Caco-2 (cell line): ENCODE data around the gene TRNP1. TPM values are rescaled to one million over a fixed set of nuclear protein-coding genes. Genes with fewer than 3 reads are reported as not detected.

ENCODE experiments used
- BruUV-seq: library from RNA; stranded (reverse); fragments of 400-500 nt; replicated peaks from 2 replicates; lab custom pipeline; 2021; lab: Mats Ljungman, UMichigan
- CTCF ChIA-PET: fragments of 300-600 bp; sonication (Branson Sonifier 250); formaldehyde crosslinking; loops from one replicate; lab custom pipeline; 2022; ENCODE audit warnings: antibody characterized with exemption; lab: Charles Lee
- POLR2A ChIA-PET: fragments of 300-600 bp; sonication (Branson Sonifier 250); formaldehyde crosslinking; loops from one replicate; lab custom pipeline; 2022; ENCODE audit warnings: antibody characterized with exemption; lab: Charles Lee
- DNase-seq, 2 experiments: peaks; one replicate each; pipeline versions ENCODE4 v3.0.0 to v3.0.0-alpha.2; 2020 to 2022
- H3K27me3 ChIP-seq: replicated peaks from 2 replicates; pipeline ENCODE4 v1.6.0; 2011; ENCODE audit warnings: low read length; ENCODE audit not compliant: control insufficient read depth, insufficient read depth
- H3K36me3 ChIP-seq: 2 replicates; pipeline ENCODE4 v1.5.1; 2011; ENCODE audit warnings: low read length; ENCODE audit not compliant: control insufficient read depth, insufficient read depth
- H3K4me1 ChIP-seq: fragments of 250-450 bp; sonication (Bioruptor Pico); 2 replicates; pipeline ENCODE4 v1.5.1; 2020; ENCODE audit warnings: mild to moderate bottlenecking
- H3K4me3 ChIP-seq: 2 replicates; pipeline ENCODE4 v1.5.1; 2011; ENCODE audit warnings: low read depth, mild to moderate bottlenecking, control low read depth, low read length
- H3K9me3 ChIP-seq: fragments of 250-450 bp; sonication (Bioruptor Pico); 2 replicates; pipeline ENCODE4 v1.5.1; 2020; ENCODE audit warnings: mild to moderate bottlenecking, moderate library complexity
- H3K27ac Mint-ChIP-seq: one replicate; pipeline ENCODE4 v1.8.0; 2022; ENCODE audit warnings: mixed read lengths; ENCODE audit not compliant: unreplicated experiment
- H3K27me3 Mint-ChIP-seq: one replicate; pipeline ENCODE4 v1.8.0; 2022; ENCODE audit warnings: mixed read lengths; ENCODE audit not compliant: insufficient read depth, unreplicated experiment
- H3K36me3 Mint-ChIP-seq: one replicate; pipeline ENCODE4 v1.8.0; 2022; ENCODE audit warnings: mild to moderate bottlenecking, mixed read lengths; ENCODE audit not compliant: insufficient read depth, unreplicated experiment
- H3K4me1 Mint-ChIP-seq: one replicate; pipeline ENCODE4 v1.8.0; 2022; ENCODE audit warnings: low read depth, mixed read lengths; ENCODE audit not compliant: unreplicated experiment
- H3K4me3 Mint-ChIP-seq: one replicate; pipeline ENCODE4 v1.8.0; 2022; ENCODE audit warnings: mild to moderate bottlenecking, moderate library complexity, mixed read lengths; ENCODE audit not compliant: unreplicated experiment
- H3K9me3 Mint-ChIP-seq: one replicate; pipeline ENCODE4 v1.8.0; 2022; ENCODE audit warnings: mixed read lengths; ENCODE audit not compliant: unreplicated experiment
- intact Hi-C: fragments of 100-400 bp; cut with micrococcal nuclease; formaldehyde crosslinking; loops from one replicate; pipeline ENCODE4 v1.10.0; 2022; ENCODE audit not compliant: unreplicated experiment
- total RNA-seq: library from RNA; stranded (reverse); gene quantifications from 2 replicates; pipeline ENCODE4 v1.2.3, GENCODE V29; 2022
- TF ChIP-seq, protein P1 (sequence below), 2 experiments: fragments of 200-600 bp in 1 of 2; IDR thresholded peaks; 1 replicate in 1 of 2; 2 replicates in 1 of 2; pipeline versions ENCODE4 v1.5.1 to v1.8.0; 2011 to 2022; ENCODE audit warnings: antibody characterized with exemption in 1 of 2, control low read depth in 1 of 2, inconsistent platforms in 1 of 2, low read depth in 1 of 2, low read length in 1 of 2, mild to moderate bottlenecking in 1 of 2, moderate library complexity in 1 of 2; ENCODE audit not compliant: insufficient read depth in 1 of 2, severe bottlenecking in 1 of 2, unreplicated experiment in 1 of 2

The TRNP1 gene
- total RNA-seq, 1 experiment from 2014 or later: 23.6 TPM

DNA sequence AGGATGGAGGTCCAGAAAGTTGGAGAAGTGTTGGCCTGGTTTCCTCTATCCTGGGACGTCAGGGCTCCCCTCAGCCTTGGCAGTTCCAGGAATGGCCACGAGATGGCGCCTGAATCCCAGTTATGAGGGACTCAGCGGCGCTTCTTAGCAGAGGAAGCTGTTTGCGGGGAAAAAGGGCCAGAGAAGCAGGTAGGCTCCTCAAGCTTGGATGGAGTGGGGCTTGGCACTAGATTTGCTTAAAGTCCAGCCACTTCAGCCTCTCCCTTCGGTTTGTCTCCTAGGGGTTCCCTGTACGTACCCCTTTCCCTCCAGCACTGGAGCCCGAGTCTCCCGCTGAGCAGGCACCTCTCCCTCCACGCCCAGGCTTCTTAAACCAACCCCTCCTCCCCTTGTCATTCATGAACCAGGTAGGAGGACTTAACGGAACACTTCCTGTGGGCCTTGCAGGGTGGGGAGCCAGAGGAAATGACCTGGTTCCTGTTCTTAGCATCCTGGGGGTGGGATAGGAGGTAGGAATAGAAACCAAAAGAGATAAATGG is 51.2 kb downstream of the TRNP1 start:
- intact Hi-C loops: loop anchor here (1.0 to 2.0 kb wide), 4 partner anchors 47 to 240 kb away; no protein-coding TSS in a partner anchor
- no peak overlapping the region for H3K4me3 Mint-ChIP-seq
- no peak overlapping the region for H3K27ac Mint-ChIP-seq

DNA sequence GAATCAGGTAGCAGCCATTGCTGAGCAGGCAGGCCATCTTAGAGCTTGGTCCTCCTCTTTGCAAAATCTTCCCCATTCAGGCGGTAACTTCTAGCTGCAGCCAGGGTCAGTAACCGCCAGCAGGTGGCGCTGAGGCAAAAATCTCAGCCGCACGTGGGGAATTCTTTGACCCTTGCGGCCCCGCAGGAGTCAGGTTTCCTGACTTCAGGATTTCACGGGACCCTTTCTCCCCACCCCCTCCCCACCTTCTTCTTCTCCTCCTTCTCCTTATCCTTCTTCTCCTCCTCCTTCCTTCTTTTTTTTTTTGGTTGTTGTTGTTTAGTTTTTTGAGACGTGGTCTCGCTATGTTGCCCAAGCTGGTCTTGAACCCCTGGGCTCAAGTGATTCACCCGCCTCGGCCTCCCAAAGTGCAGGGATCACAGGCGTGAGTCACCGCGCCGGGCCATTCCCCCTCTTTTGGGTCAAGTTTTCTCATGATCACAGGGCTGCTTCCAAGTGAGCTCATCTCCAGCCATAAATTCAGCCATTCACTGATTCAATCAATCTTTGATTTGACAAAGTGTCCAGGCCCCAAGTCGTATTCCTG is 52.6 kb downstream of the TRNP1 start:
- Histone ChIP-seq H3K9me3 (no peaks in the 10 kb centered on the region), H3K4me1 (no peaks in the 10 kb centered on the region), H3K4me3 (no peak overlapping the region), H3K36me3 (no peaks in the 10 kb centered on the region), H3K27me3 (no peaks in the 10 kb centered on the region)
- Mint-ChIP-seq H3K27me3 (no peaks in the 10 kb centered on the region), H3K27ac (no peak overlapping the region), H3K36me3 (no peaks in the 10 kb centered on the region), H3K4me1 (peaks cover 7% of the 10 kb centered on the region), H3K9me3 (no peaks in the 10 kb centered on the region), H3K4me3 (no peak overlapping the region)
- CTCF ChIA-PET: interaction anchor here (0.5 to 5.2 kb wide), 21 partner anchors 9 to 559 kb away, joined by 3 to 109 read pairs (median 4); partner anchors contain the start of genes SLC9A1 and TENT5B
- DNase-seq: peak; percentile 62 to 70
- intact Hi-C loops: loop anchor here (2.0 kb wide), 1 partner anchor 79 kb away; no protein-coding TSS in a partner anchor
- POLR2A ChIA-PET: no interaction called here
- TF ChIP-seq, protein P1, sequence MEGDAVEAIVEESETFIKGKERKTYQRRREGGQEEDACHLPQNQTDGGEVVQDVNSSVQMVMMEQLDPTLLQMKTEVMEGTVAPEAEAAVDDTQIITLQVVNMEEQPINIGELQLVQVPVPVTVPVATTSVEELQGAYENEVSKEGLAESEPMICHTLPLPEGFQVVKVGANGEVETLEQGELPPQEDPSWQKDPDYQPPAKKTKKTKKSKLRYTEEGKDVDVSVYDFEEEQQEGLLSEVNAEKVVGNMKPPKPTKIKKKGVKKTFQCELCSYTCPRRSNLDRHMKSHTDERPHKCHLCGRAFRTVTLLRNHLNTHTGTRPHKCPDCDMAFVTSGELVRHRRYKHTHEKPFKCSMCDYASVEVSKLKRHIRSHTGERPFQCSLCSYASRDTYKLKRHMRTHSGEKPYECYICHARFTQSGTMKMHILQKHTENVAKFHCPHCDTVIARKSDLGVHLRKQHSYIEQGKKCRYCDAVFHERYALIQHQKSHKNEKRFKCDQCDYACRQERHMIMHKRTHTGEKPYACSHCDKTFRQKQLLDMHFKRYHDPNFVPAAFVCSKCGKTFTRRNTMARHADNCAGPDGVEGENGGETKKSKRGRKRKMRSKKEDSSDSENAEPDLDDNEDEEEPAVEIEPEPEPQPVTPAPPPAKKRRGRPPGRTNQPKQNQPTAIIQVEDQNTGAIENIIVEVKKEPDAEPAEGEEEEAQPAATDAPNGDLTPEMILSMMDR (IDR thresholded peaks at IDR 0.05; ENCODE audit: insufficient read depth in 1 of 2, low read depth in 1 of 2, low read length in 1 of 2, severe bottlenecking in 1 of 2, unreplicated experiment in 1 of 2): peak; percentile 83 to 85
- no TSS peak for BruUV-seq

More for the DNA sequence above, 51.2 kb downstream of the TRNP1 start:
- no peaks in the 10 kb centered on the region for H3K36me3 ChIP-seq
- no peaks in the 10 kb centered on the region for H3K36me3 Mint-ChIP-seq
- TF ChIP-seq, protein P1 (IDR thresholded peaks at IDR 0.05; ENCODE audit: insufficient read depth in 1 of 2, low read depth in 1 of 2, low read length in 1 of 2, severe bottlenecking in 1 of 2, unreplicated experiment in 1 of 2): peak; percentile 91 to 93
- H3K4me1 Mint-ChIP-seq: peaks cover 7% of the 10 kb centered on the region
- H3K9me3 Mint-ChIP-seq: no peaks in the 10 kb centered on the region
- H3K27me3 ChIP-seq: no peaks in the 10 kb centered on the region
- H3K4me3 ChIP-seq: no peak overlapping the region
- DNase-seq: peak; percentile 79 to 85
- H3K27me3 Mint-ChIP-seq: no peaks in the 10 kb centered on the region
- ChIA-PET POLR2A (no interaction called here), CTCF (interaction anchor here (0.6 to 5.2 kb wide), 17 partner anchors 9 to 252 kb away, joined by 3 to 109 read pairs (median 4); partner anchors contain the start of genes SLC9A1 and TRNP1)
- H3K4me1 ChIP-seq: no peaks in the 10 kb centered on the region
- BruUV-seq: no TSS peak
- no peaks in the 10 kb centered on the region for H3K9me3 ChIP-seq

DNA sequence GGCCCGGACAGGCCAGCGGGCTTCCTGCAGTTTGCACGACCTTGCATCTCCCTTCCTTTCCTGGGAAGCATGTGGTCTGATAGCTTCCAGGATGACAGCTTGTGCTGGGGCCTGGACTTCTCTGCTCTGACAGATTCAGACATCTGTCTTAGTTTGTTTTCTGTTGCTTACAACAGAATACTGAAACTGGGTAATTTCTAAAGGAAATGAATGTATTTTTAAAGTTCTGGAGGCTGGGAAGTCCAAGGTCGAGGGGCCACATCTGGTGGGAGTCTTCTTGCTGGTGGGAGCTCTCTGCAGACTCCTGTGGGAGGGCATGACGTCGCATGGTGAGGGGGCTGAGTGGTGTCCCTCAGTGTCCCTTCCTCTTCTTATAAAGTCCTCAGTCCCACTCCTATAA is 54.4 kb downstream of the TRNP1 start:
- no peak overlapping the region for H3K4me3 Mint-ChIP-seq
- no peaks in the 10 kb centered on the region for H3K9me3 ChIP-seq
- TF ChIP-seq, protein P1 (IDR thresholded peaks at IDR 0.05; ENCODE audit: insufficient read depth in 1 of 2, low read depth in 1 of 2, low read length in 1 of 2, severe bottlenecking in 1 of 2, unreplicated experiment in 1 of 2): no peak
- ChIA-PET POLR2A (no interaction called here), CTCF (interaction anchor here (5.2 kb wide), 1 partner anchor 50 kb away, joined by 109 read pairs; no protein-coding TSS in a partner anchor)
- DNase-seq: no peak
- no peaks in the 10 kb centered on the region for H3K27me3 ChIP-seq
- BruUV-seq: no TSS peak
- no peaks in the 10 kb centered on the region for H3K27me3 Mint-ChIP-seq
- H3K27ac Mint-ChIP-seq: no peak overlapping the region
- H3K9me3 Mint-ChIP-seq: no peaks in the 10 kb centered on the region
- no peak overlapping the region for H3K4me3 ChIP-seq
- H3K36me3 Mint-ChIP-seq: no peaks in the 10 kb centered on the region
- H3K4me1 Mint-ChIP-seq: peaks cover 7% of the 10 kb centered on the region
- H3K4me1 ChIP-seq: no peaks in the 10 kb centered on the region
- no peaks in the 10 kb centered on the region for H3K36me3 ChIP-seq
- intact Hi-C loops: no loop called here
